GM12878 (cell line): ENCODE data around the gene DST. TPM values are rescaled to one million over a fixed set of nuclear protein-coding genes. Genes with fewer than 3 reads are reported as not detected.

ENCODE experiments used
- ATAC-seq: fragments of 200-7000 bp; cut with Tn5 transposase; 3 replicates; pipeline ENCODE4 v1.9.1; 2020; ENCODE audit warnings: mild to moderate bottlenecking, moderate library complexity
- BruUV-seq: library from RNA; stranded (reverse); fragments of 400-500 nt; replicated peaks from 2 replicates; lab custom pipeline; 2021; lab: Mats Ljungman, UMichigan
- CTCF ChIA-PET: fragments of 300-600 bp; sonication (Branson Sonifier 250); formaldehyde crosslinking; extraction: SDS; loops from one replicate; lab custom pipeline; 2021; ENCODE audit warnings: inconsistent platforms; lab: Yijun Ruan, JAX
- POLR2A ChIA-PET: fragments of 350-600 bp; formaldehyde crosslinking; extraction: SDS; loops from one replicate; lab custom pipeline; 2021; ENCODE audit warnings: inconsistent platforms; lab: Charles Lee
- RAD21 ChIA-PET: fragments of 300-600 bp; sonication (Branson Sonifier 250); formaldehyde crosslinking; loops from one replicate; lab custom pipeline; 2023; ENCODE audit warnings: antibody characterized with exemption; ENCODE audit not compliant: unreplicated experiment; lab: Charles Lee
- SMC1A ChIA-PET: fragments of 300-600 bp; sonication (Branson Sonifier 250); formaldehyde crosslinking; loops from one replicate; lab custom pipeline; 2023; ENCODE audit not compliant: unreplicated experiment, uncharacterized antibody; lab: Charles Lee
- DNase-seq: peaks from one replicate; pipeline ENCODE4 v3.0.0-alpha.2; 2011; ENCODE audit warnings: low read depth, low spot score
- FAIRE-seq: peaks from 3 replicates; lab custom pipeline; 2011; peaks lifted over from hg19 to GRCh38; lab: Jason Lieb, UNC
- H2AFZ ChIP-seq: 2 replicates; pipeline ENCODE4 v1.6.0; 2011; ENCODE audit warnings: low read depth, low read length, control low read depth; ENCODE audit not compliant: control insufficient read depth
- H3K27ac ChIP-seq: 2 replicates; pipeline ENCODE4 v1.5.1; 2011; ENCODE audit warnings: control low read depth; ENCODE audit not compliant: control insufficient read depth, insufficient read depth
- H3K27me3 ChIP-seq, 2 experiments: replicated peaks in 1 of 2; 2 replicates each; pipeline versions ENCODE4 v1.6.0 to v1.6.1; 2011; ENCODE audit warnings: low read length in 1 of 2; ENCODE audit not compliant: control insufficient read depth in 2 of 2, insufficient read depth in 2 of 2
- H3K36me3 ChIP-seq, 2 experiments: 2 replicates each; pipeline ENCODE4 v1.5.1; 2011; ENCODE audit warnings: low read length in 1 of 2; ENCODE audit not compliant: control insufficient read depth in 2 of 2, insufficient read depth in 2 of 2
- H3K4me1 ChIP-seq: 2 replicates; pipeline ENCODE4 v1.6.1; 2011; ENCODE audit warnings: mild to moderate bottlenecking, low read length, moderate library complexity, mixed read lengths; ENCODE audit not compliant: control insufficient read depth, insufficient read depth
- H3K4me2 ChIP-seq: 2 replicates; pipeline ENCODE4 v1.6.0; 2011; ENCODE audit warnings: control low read depth; ENCODE audit not compliant: control insufficient read depth, insufficient read depth
- H3K4me3 ChIP-seq: fragments of 200-600 bp; sonication (generic); 2 replicates; pipeline ENCODE4 v1.5.1; 2016
- H3K79me2 ChIP-seq: 2 replicates; pipeline ENCODE4 v1.6.0; 2011; ENCODE audit warnings: low read length; ENCODE audit not compliant: control insufficient read depth, insufficient read depth
- H3K9ac ChIP-seq: 2 replicates; pipeline ENCODE4 v1.8.0; 2011; ENCODE audit warnings: low read length, control low read depth, mixed read lengths; ENCODE audit not compliant: control insufficient read depth, insufficient read depth
- H3K9me3 ChIP-seq: replicated peaks from 3 replicates; pipeline ENCODE4 v1.5.1; 2011; ENCODE audit warnings: mild to moderate bottlenecking, low read length; ENCODE audit not compliant: control insufficient read depth, insufficient read depth
- H4K20me1 ChIP-seq: 2 replicates; pipeline ENCODE4 v1.6.0; 2011; ENCODE audit not compliant: control insufficient read depth, insufficient read depth
- ATF3 ChIP-seq: IDR thresholded peaks from 2 replicates; pipeline ENCODE4 v1.6.1; 2011; ENCODE audit warnings: low read depth, mild to moderate bottlenecking, low read length, moderate library complexity, borderline replicate concordance; ENCODE audit errors: extremely low read depth
- BACH1 ChIP-seq: fragments of 450-650 bp; IDR thresholded peaks from 2 replicates; pipeline ENCODE4 v1.6.1; 2017; ENCODE audit warnings: mild to moderate bottlenecking, borderline replicate concordance
- CEBPZ ChIP-seq: fragments of 150-350 bp; IDR thresholded peaks from 2 replicates; pipeline ENCODE4 v1.6.1; 2016; ENCODE audit warnings: low read depth, low read length
- GABPA ChIP-seq: IDR thresholded peaks from 2 replicates; pipeline ENCODE4 v1.6.1; 2014; ENCODE audit warnings: antibody characterized with exemption, low read depth, mild to moderate bottlenecking, inconsistent platforms
- HDGF ChIP-seq: fragments of 450-650 bp; IDR thresholded peaks from 2 replicates; pipeline ENCODE4 v1.6.1; 2016; ENCODE audit warnings: antibody characterized with exemption
- NR2C1 ChIP-seq: fragments of 450-650 bp; IDR thresholded peaks from 2 replicates; pipeline ENCODE4 v1.6.1; 2017; ENCODE audit warnings: antibody characterized with exemption, mild to moderate bottlenecking, moderate library complexity
- PAX5 ChIP-seq: IDR thresholded peaks from 2 replicates; pipeline ENCODE4 v1.6.1; 2011; ENCODE audit warnings: low read depth, low read length, borderline replicate concordance
- SIX5 ChIP-seq: IDR thresholded peaks from 2 replicates; pipeline ENCODE4 v1.6.1; 2011; ENCODE audit warnings: mild to moderate bottlenecking, low read depth, low read length, moderate library complexity; ENCODE audit not compliant: severe bottlenecking
- SUZ12 ChIP-seq: fragments of 200-600 bp; sonication (generic); IDR thresholded peaks from one replicate; pipeline ENCODE4 v1.6.1; 2018; ENCODE audit warnings: antibody characterized with exemption, mild to moderate bottlenecking; ENCODE audit not compliant: unreplicated experiment
- WGBS: methylation state at CpG from one replicate; pipeline ENCODE4 v1.1.6; 2016; ENCODE audit warnings: low lambda C conversion rate; ENCODE audit not compliant: insufficient replicate concordance, insufficient coverage; ENCODE audit errors: missing lambda C conversion rate; 5-methylcytosine and 5-hydroxymethylcytosine counted together
- in situ Hi-C: fragments of 300-500 bp; cut with MboI; formaldehyde crosslinking; loops from 9 replicates; pipeline ENCODE4 v1.14.3; 2018; ENCODE audit warnings: mixed read lengths
- intact Hi-C: fragments of 100-400 bp; cut with micrococcal nuclease; formaldehyde crosslinking; loops from one replicate; pipeline ENCODE4 v1.14.2; 2022; ENCODE audit not compliant: unreplicated experiment
- polyA plus RNA-seq, 11 experiments: library from polyadenylated mRNA; depleted of rRNA in 4 of 11; unstranded in 6 of 11; stranded (reverse) in 5 of 11; fragments of >200 nt; fragmentation: Nextera tagmentation in 4 of 11; fragmentation: Illumina TruSeq in 1 of 11; extraction: Ambion mirVana in 4 of 11; extraction: Trizol in 1 of 11; gene quantifications; 1 replicate in 1 of 11; 2 replicates in 10 of 11; pipeline versions ENCODE4 v1.2.1 to v1.2.3, GENCODE V29; 2011 to 2016; ENCODE audit warnings: inconsistent platforms in 2 of 11, missing spikeins in 2 of 11, low read depth in 1 of 11
- total RNA-seq, 4 experiments: library from RNA; depleted of rRNA in 3 of 4; stranded (reverse); fragments of >200 nt in 3 of 4; fragmentation: Illumina TruSeq in 1 of 4; extraction: Trizol in 1 of 4; gene quantifications; 2 replicates each; pipeline versions ENCODE4 v1.2.1 to v1.2.3, GENCODE V29; 2013 to 2021
- TF ChIP-seq, protein P1 (sequence below): fragments of 450-650 bp; IDR thresholded peaks from 2 replicates; pipeline ENCODE4 v1.6.1; 2018; ENCODE audit warnings: borderline replicate concordance, mild to moderate bottlenecking; ENCODE audit not compliant: partially characterized antibody
- TF ChIP-seq, protein P2 (sequence below): fragments of 450-650 bp; IDR thresholded peaks from 2 replicates; pipeline ENCODE4 v1.6.1; 2016; ENCODE audit warnings: mild to moderate bottlenecking

DST gene
- total and polyA plus RNA-seq, 10 of the 15 experiments (the other 5 are each of a cell fraction or from before 2014, with no cell fraction given), result 32.1 to 156 (median 75.0) TPM

DNA sequence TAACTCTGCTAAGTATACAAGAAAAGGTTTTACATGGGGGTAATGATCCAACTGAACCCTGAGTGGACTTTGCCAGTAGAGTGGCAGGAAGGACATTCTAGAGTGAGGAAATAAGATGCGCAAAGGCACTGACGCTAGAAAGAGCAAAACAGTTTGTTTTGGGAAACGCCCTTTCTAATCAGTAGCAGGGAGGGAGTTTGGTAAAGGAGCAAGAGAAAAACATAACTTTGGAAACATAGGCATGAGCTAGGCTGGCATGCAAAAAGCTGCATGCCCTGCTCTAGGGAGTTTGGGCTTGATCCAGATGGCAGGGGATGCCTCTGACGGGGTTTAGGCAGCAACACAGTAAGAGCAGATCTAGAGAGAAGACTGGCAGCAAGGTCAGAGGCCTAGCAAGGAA is 135.2 kb downstream of the DST start (continued):
- TF ChIP-seq, protein P1, sequence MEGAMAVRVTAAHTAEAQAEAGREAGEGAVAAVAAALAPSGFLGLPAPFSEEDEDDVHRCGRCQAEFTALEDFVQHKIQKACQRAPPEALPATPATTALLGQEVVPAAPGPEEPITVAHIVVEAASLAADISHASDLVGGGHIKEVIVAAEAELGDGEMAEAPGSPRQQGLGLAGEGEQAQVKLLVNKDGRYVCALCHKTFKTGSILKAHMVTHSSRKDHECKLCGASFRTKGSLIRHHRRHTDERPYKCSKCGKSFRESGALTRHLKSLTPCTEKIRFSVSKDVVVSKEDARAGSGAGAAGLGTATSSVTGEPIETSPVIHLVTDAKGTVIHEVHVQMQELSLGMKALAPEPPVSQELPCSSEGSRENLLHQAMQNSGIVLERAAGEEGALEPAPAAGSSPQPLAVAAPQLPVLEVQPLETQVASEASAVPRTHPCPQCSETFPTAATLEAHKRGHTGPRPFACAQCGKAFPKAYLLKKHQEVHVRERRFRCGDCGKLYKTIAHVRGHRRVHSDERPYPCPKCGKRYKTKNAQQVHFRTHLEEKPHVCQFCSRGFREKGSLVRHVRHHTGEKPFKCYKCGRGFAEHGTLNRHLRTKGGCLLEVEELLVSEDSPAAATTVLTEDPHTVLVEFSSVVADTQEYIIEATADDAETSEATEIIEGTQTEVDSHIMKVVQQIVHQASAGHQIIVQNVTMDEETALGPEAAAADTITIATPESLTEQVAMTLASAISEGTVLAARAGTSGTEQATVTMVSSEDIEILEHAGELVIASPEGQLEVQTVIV, result no peak
- TF ChIP-seq, protein P2, sequence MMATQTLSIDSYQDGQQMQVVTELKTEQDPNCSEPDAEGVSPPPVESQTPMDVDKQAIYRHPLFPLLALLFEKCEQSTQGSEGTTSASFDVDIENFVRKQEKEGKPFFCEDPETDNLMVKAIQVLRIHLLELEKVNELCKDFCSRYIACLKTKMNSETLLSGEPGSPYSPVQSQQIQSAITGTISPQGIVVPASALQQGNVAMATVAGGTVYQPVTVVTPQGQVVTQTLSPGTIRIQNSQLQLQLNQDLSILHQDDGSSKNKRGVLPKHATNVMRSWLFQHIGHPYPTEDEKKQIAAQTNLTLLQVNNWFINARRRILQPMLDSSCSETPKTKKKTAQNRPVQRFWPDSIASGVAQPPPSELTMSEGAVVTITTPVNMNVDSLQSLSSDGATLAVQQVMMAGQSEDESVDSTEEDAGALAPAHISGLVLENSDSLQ, result no peak
- no peak for TF ChIP-seq BACH1
- no peak for TF ChIP-seq GABPA
- no peak for TF ChIP-seq SIX5
- no peak for TF ChIP-seq NR2C1
- no peak for TF ChIP-seq SUZ12

DNA sequence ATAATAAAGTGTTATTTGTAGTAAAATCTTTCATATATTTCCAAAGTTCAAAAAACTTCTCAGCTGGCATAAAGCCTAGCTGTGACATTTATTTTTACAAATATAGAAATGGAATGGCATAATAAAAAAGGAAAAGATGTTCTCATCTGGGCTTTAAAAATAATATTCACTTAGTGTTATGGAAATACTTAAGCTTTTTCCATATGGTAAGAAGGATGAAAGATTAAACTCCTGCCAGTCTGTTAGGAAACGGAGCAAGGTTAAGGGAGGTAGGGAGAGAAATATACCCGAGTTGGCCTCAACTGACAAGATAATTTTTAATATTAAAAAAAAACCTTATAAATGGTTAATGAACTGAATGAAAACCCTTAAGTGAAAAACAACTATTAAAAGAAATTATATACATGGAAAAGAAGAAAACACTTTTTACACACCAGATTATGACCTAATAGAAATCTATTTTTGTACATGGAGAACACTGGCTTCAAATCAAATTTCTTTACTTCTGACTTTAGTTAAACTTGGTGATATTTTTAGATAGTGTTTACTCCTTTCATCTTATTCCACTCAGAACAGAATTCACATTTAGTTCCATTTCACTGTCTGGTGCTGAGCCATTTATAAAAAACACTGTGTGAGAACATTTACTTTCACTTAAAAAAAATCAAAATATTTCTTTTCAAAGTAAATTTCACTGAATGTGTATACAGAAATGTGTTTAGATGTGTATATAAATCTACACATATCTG is 137.0 kb downstream of the DST start:
- H3K9me3 ChIP-seq, result no peaks in the 10 kb centered on the region
- intact Hi-C loops (no loop called here), in situ Hi-C loops (no loop called here)
- H3K4me3 ChIP-seq, result no peak overlapping the region
- ChIA-PET CTCF (interaction anchor here (0.8 to 3.0 kb wide), 4 partner anchors 36 to 65 kb away, joined by 3 to 8 read pairs (median 4); no protein-coding TSS in a partner anchor), SMC1A (interaction anchor here (0.7 to 1.9 kb wide), 5 partner anchors 14 to 104 kb away, joined by 3 to 5 read pairs (median 3); no protein-coding TSS in a partner anchor), POLR2A (interaction anchor here (1.3 kb wide), 1 partner anchor 16 kb away, joined by 5 read pairs; no protein-coding TSS in a partner anchor), RAD21 (interaction anchor here (0.7 to 1.7 kb wide), 2 partner anchors 36 to 159 kb away, joined by 4 to 7 read pairs; no protein-coding TSS in a partner anchor)
- no peak overlapping the region for H2AFZ ChIP-seq
- no TSS peak for BruUV-seq
- ATAC-seq (no peak), FAIRE-seq (no peak), DNase-seq (no peak)
- H3K4me1 ChIP-seq, result no peaks in the 10 kb centered on the region
- H3K79me2 ChIP-seq, result no peaks in the 10 kb centered on the region
- H4K20me1 ChIP-seq, result no peaks in the 10 kb centered on the region
- no peak overlapping the region for H3K4me2 ChIP-seq
- 44% methylated on average over 2 of the region's 2 CpGs for WGBS
- H3K27me3 ChIP-seq, result no peaks in the 10 kb centered on the region
- no peak overlapping the region for H3K9ac ChIP-seq
- H3K36me3 ChIP-seq, result peaks cover 2 to 25% of the 10 kb centered on the region in 2 experiments
- H3K27ac ChIP-seq, result no peak overlapping the region
- TF ChIP-seq CEBPZ (no peak), ATF3 (no peak), HDGF (no peak), PAX5 (no peak)
